HG03066 (cell line): ENCODE measurements around the gene CCDC15.

Experiments used
- ATAC-seq: cut with Tn5 transposase; IDR thresholded peaks from one replicate; pipeline ENCODE4 v1.9.1; 2021; ENCODE audit warnings: low read depth; ENCODE audit not compliant: unreplicated experiment

CCDC15 gene, protein sequence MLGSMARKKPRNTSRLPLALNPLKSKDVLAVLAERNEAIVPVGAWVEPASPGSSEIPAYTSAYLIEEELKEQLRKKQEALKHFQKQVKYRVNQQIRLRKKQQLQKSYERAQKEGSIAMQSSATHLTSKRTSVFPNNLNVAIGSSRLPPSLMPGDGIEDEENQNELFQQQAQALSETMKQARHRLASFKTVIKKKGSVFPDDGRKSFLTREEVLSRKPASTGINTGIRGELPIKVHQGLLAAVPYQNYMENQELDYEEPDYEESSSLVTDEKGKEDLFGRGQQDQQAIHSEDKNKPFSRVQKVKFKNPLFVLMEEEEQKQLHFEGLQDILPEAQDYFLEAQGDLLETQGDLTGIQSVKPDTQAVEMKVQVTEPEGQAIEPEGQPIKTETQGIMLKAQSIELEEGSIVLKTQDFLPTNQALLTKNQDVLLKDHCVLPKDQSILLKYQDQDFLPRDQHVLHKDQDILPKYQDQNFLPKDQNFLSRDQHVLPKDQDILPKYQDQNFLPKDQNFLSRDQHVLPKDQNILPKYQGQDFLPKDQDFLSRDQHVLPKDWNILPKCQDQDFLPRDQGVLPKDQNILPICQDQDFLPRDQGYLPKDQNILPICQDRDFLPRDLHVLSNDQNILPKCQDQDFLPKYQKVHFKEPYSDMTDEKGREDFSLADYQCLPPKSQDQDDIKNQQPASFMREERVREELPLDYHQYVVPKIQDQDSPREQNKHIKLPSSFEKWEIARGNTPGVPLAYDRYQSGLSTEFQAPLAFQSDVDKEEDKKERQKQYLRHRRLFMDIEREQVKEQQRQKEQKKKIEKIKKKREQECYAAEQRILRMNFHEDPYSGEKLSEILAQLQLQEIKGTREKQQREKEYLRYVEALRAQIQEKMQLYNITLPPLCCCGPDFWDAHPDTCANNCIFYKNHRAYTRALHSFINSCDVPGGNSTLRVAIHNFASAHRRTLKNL

DNA sequence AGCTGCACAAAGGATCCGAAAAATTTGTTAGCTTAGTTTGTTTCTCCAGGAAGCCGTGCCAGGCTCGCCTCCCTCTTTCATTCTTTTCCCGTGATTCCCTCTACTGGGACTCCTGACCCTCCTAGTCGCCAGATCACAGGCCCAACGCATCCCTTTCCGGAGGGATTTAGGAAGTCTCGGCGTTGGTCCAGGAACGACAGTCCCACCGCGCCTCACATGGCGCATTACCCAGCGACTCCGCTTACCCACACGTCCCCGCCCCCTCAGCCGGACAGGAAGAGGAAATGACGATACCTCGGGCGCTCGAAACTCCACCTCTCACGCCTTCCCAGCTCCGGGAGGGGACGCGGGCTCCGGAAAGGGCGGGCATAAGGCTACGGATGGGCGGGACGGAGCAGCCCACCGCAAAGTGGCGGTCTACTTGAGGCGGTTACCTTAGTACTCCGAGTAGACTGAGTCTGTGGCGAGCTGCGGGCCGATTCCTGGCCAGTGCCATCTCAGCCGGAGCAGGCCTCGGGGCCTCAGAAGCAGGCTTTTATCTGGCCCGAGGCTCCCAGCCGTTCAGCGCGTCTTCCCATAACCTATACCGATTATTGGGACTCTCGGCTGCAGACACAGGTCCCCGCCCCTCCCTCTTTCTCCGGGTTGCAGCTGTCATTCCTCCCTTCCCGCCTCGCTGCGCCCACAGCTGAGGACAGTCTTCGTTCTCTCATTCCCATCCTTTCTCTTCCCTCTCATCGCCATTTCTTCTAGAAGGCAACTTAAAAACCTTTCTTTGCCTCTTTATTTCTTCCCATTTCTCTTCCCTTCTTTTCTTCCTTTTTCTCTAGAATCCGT lies at the start of gene CCDC15:
Gene CCDC15, plus strand, starts transcription at position 450 of the 837 bp plus-strand sequence. CDS start 531 bp downstream, outside the sequence.
- ATAC-seq: peak; percentile 99

DNA sequence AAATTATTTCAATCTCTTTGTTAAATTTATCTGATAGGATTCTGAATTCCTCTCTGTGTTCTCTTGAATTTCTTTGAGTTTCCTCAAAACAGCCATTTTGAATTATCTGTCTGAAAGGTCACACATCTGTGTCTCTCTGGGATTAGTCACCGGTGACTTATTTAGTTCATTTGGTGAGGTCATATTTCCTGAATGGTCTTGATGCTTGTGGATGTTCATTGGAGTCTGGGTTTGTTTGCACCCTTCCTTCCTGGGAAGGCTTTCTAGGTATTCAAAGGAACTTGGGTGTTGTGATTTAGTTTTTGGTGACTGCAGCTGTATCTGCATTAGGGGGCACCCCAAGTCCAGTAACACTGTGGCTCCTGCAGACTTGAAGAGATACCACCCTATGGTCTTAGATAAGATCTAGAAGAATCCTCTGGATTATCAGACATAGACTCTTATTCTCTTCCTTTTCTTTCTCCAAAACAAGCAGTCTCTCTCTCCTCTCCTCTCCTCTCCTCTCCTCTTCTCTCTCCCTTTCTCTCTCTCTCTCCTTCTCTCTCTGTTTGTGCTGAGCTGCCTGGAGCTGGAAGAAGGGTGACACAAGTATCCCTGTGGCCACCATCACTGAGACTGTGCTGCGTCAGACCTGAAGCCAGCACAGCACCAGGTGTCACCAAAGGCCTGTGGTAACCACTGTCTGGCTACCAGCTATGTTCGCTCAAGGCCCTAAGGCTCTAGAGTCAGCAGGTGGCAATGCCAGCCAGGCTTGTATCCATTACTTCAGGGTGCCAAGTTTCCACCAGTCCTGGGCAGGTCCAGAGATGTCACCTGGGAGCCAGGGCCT lies 38.2 kb upstream of the CCDC15 start:
- no peak for ATAC-seq

DNA sequence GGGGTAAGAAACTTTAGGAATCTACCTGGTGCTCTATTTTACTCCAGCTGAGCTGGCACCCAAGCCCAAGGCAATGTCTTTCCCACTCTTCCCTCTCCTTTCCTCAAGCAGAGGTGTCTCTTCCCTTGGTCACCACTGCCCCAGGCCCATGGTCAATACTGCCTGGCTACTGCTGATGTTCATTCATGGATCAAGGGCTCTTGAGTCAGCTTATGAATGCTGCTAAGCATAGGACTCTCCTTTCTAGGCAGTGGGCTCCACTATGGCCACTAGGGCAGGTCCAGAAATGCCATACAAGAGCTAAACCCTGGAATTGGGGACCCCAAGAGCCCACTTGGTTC lies 37.7 kb upstream of the CCDC15 start:
- no peak for ATAC-seq

DNA sequence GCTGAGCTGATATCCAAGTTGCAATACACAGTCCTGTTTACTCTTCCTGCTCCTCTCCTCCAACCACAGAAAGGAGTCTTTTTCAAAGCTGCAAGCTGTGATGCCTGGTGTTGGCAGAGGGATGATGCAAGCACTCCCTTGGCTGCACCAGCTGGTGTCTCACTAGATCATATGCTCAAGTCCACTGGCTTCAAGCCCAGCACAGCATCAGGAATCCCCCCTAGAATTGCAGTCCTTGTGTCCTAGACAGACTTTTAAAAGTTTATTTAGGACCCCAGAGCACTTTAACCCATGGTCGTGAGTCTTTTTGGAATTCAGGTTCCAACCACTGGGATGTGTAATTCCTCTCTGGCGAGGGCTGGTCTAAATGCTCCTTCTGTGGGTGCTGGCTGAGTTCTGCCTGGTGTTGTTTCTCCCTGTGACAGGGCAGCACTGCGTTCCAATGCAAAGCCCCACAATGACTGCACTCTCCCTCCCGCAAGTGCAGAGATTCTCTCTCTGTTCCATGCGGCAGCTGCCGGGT lies 36.8 kb upstream of the CCDC15 start:
- no peak for ATAC-seq

DNA sequence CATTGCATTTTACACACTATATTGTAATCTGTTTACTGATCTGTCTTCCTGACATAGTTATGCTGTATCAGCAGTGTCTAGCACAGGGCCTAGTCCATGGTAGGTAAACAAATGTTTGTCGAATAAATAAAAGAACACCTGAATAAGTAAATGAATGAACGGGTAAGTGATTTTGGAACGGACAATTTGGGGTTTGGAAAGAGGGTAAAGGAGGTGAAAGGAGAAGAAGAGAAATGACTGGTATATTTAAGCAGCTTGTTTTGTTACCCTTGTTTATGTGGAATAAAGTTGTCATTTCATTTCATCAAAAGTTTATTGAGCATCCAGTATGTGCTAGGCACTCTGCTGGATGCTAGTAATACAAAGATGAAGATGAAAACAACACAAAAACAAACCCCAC lies 35.1 kb upstream of the CCDC15 start, which contains the start of gene HEPN1:
Gene HEPN1, plus strand, starts transcription at position 301 of the 400 bp plus-strand sequence.
- no peak for ATAC-seq

DNA sequence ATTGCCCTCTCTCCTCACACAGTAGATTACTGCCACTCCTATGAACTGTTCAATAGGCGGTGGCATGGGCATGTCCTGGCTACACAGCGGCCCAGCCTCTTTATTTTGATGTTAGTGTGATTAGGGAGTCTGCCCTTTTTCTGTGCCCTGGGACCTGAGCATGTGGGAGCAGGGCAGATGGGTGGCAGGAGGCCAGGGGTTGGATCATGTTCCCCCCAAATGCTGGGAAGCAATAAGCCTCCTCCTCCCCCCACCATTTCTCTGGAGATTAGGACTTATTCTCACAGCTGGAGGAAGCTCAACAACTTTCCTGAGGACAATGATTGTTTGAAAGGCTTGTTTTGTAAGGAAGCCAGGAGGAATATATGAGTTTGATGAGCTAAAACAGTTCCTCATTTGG lies 34.1 kb upstream of the CCDC15 start:
- no peak for ATAC-seq

DNA sequence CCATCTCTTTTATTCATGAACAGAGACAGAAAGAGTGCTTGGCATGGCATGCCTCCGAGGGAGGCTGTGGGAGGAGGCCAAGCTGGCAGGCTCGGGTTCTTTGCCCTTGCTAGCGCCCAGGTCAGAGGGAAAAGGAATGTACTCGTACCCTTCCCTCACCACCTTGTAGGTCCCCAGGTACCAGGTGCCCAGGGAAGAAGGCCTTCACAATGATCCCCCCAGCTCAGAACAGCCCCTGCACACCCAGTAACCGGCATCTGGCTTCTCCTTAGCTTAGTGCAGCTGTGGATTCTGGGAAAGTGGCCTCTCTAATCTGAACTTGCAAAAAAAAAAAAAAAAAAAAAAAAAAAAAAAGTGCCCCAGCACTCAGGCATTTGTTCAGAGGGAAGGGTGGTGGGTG lies 33.6 kb upstream of the CCDC15 start:
- ATAC-seq: no peak

DNA sequence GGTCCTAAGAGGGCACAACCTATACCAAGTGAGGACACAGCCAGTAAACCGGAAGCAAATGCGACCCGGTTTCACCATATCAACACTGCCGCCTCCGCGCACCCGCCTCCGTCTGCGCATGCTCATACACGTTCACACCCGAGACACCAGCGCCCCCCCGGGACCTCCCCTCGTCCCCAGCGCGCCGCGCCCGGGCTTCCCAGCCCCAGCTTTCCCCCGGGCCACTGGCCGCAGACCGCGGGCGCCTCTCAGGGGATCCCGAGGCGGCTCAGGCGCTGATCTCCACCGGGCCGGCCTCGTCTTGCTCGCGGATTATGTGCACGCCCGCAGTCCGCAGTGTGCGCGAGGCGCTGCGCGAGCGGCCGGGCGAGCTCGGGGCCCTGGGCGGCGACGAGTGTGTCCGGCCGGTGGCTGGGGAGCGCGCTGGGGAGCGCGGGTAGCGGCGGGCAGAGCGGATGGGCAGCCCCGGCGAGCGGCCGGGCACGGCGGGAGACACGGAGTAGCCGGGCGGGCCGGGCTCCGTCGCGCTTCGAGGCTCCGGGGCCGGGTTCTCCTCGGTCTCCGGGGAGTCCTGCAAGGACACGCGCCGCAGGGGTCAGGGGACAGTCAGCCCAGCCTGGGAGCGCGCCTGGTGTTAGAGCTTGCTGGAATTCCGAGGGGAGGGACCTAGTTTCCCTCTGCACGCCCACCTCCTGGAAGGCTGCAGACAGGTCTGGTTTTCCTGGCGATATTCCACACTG lies 33.0 kb upstream of the CCDC15 start:
- ATAC-seq: no peak

DNA sequence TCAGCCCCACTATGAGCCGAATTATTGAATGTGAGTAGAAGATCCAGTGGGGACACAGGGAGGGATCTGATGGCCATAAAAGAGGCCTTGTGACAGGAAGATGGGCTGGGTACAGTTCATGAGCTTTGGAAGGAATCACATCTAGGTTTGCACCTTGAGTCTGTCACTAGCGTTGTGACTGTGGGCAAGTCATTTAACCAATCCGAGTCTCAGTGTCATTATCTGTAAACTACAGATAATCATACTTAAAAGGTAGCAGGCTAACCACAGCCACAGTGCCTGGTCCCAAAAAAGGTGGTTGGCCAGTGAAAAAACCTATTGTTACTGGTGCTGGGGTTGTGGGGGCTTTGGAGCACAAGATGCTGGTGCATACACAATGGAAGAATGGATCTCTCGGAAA lies 31.2 kb upstream of the CCDC15 start:
- ATAC-seq: no peak

DNA sequence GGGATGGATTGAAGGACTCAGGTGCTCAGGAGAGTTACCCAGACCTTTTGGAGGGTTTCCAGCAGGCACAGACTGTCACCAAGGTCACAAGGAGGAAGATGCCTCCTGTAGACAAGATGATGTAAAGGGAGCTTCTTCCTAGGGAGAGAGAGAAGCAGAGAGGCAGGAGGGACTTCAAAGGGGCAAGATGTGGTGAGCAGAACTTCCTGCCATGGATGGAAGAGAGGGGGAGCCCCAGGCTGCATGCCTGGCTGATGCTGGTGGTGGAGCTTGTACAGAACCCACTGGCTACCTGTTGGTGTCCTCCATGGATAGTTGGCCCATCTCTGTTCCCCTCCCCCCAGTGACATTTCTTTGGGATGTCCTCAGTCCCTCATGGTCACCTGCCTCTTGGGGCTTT lies 30.7 kb upstream of the CCDC15 start:
- ATAC-seq: no peak

DNA sequence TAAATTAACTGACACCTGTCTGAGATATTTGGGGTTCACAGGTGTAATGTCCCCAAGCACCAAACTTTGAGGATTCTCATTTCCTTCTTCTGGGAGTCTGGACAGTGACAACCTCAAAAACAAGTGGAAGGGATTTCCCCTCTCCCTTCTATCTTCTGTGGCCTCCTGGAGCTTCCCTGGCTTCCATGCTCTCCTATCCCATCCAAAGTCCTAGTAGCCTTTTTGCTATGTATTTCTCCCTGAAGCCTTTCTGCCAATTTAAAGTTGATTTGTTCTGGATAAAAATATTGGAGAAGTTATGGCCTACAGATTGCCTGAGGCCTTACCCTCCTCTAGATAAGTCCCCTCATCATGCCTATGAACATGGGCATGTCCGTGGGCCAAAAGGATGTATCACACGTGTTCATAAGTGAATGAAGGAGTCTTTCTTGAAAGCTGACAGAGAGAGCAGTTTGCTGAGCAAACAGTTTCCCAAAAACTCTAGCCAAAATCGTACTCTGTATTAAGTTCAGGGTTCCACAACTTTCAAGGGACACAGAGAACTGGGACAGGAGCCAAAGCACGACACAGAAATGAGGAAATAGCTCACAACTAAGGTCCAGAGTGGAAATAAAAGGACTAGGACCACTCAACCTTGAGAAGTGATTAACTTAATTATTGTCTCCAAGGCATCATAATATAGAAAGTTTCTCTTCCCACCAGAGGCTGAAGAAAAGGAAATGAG lies 24.9 kb upstream of the CCDC15 start:
- no peak for ATAC-seq

DNA sequence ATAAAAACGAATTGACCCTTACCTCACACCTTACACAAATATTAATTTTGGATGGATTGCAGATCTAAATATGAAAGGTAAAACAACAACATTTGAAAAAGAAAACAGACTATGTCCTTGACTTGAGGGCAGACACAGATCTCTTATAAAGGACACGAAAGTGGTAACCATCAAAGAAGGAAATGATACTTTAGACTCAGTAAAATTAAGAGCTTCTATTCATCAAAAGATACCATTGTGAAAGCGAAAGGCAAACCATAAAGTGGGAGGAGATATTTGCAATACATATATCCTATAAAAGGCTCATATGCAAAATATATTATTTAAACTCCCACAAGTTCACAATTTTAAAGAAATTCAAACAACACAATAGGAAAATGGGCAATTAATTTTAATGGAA lies 23.2 kb upstream of the CCDC15 start:
- ATAC-seq: peak; percentile 88

DNA sequence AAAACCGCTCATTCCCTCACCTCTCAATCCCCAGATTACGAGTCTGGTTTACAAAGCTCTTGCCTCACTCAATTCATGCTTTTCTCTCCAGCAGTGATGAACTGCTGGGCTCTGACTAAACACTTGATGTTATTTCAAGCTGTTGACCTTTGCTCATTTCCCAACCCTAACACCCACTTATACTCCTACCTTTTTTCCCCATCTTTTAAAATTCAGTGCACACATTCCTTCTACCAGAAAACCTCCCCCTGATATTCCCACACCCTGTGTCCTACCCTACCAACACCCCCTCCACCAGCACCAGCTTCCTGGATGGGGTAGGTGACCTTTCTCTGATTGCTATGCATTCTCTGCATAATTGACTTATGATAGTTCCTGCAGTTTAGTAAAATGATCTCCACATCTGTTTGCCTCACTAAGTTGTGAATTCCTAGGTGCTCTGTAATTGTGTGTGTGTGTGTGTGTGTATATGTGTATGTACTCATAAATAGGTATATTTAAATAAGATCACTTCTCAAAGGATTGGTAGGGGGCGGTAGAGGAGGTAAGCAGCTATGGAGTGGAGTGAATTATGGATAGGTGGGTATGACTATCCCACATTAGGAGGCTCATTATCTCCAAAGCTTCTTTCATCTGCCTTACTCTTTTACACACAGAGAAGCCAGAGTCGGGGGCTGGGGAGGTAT lies 19.0 kb upstream of the CCDC15 start:
- ATAC-seq: no peak

DNA sequence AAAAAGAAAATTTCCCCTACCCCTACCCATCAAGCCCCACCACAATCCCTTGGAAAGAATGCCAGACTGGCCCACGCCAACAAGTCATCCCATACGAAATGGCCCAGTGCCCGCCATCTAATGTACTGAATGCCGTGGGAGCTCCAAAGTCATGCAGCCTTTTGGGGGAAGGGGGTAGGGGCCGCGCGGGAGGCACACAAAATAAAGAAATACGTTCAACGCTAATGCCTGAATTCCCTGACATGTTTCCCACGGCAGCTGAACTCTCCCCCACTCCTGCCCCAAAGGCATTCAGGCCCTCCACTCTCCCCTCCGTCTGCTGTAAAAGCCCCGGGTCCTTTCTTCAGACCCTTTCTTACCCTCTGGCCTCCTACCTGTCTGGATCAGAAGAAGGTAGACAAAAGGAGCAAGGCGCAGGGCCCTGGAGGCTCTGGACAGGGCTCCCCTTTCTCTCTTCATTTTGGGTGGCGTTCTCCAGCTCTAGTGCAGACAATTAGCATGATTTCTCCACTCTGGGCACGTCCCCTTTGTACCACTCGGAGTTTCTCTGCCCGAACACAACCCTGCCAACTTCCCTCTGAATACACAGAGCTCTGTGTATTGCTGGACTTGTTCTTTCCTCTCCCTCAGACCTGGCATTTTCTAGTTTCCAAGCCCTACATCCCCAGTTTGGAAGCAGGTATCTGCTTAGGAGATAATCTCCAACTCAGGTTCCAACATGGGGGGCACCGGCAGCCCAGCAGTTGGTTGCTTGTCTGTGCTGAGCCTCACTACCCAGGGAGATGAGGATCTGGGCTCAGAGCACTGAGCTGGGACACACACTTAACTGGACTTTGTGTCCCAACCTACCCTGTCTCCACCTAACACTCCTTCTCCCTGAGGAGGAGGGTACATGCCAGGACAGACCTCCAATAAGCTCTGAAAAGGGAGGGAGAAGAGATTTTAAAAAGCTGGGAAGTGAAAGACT lies 18.2 kb upstream of the CCDC15 start, which contains the start of gene HEPACAM:
Gene HEPACAM, minus strand, starts transcription at position 500 of the 967 bp plus-strand sequence. Its CDS starts 41 bp downstream, at position 459.
- no peak for ATAC-seq

DNA sequence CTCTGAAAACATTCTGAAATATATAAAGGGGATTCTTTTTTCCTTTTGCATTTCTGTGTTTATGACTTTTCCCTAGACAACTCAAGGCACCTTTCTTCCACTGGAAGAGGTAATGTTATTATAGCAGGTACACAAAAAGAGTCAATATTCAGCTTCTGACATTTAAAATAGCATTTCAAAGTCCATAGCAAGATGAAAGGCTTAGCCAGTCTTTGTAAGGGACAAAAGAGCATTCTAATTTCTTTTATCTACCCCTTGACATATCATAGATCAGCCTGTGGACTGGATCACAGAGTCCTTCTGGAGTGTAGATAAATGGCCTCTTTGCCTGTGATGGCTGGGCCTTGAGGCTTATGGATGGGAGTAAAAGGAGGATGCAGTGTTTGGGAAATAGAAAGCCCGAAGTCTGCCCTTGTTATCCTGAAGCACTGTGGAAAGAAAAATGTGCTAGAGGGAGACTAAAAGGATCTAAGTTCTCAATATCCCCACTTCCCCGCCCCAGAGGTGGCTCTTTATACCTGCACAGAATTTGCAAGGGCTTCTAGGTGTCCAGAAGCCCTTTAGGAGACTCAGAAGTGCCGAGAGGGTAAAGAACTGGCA lies 16.6 kb upstream of the CCDC15 start:
- no peak for ATAC-seq

DNA sequence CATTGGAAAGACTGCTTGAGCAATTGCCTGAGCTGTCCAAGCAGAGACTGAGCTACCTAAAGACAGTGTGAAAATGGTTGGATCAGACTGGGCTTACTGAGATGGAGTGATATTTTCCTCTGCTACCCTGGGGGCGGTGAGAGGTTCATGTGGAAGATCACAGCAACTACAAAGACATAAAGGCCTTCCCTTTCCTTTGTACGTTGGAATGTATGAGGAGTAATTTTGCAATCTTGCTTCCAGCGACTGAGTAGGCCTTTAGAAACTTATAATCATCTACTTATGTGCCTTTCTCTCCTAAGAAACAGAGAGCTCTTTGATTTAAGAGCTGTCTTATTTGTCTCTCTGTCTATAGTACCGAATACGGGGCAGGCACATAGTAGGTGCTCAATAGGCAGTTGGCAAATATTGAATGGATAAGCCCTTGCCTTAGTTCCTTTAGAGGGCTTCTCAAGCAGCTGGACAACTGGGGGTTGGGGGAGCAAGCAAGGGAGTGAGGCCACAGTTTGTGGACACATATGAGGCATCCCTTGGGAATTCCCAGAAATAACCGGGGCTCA lies 15.7 kb upstream of the CCDC15 start:
- ATAC-seq: no peak
